MCF 10A (cell line): Measurements from ENCODE around the gene LSM4. TPM values are rescaled to one million over a fixed set of nuclear protein-coding genes. Genes with fewer than 3 reads are reported as not detected.
A peak's percentile ranks its signal among the peaks of the same experiment; 100 is the strongest.

Experiments used
- BruUV-seq: library from RNA; stranded (reverse); fragments of 400-500 nt; replicated peaks from 2 replicates; lab custom pipeline; 2021; lab: Mats Ljungman, UMichigan
- CTCF ChIA-PET: fragments of 300-600 bp; sonication (Branson Sonifier 250); formaldehyde crosslinking; extraction: SDS; loops from one replicate; lab custom pipeline; 2021; ENCODE audit warnings: antibody characterized with exemption, inconsistent platforms; lab: Yijun Ruan, JAX
- POLR2A ChIA-PET: fragments of 300-600, 350-650 bp; sonication (Branson Sonifier 250); formaldehyde crosslinking; extraction: SDS; loops from one replicate; lab custom pipeline; 2020; ENCODE audit warnings: antibody characterized with exemption, inconsistent platforms; lab: Yijun Ruan, JAX
- DNase-seq: peaks from one replicate; pipeline ENCODE4 v3.0.0-alpha.2; 2018; ENCODE audit not compliant: unreplicated experiment
- H3K27ac Mint-ChIP-seq: one replicate; pipeline ENCODE4 v1.8.0; 2022; ENCODE audit warnings: mild to moderate bottlenecking, low read depth, mixed read lengths; ENCODE audit not compliant: unreplicated experiment
- H3K27me3 Mint-ChIP-seq: one replicate; pipeline ENCODE4 v1.8.0; 2022; ENCODE audit warnings: mixed read lengths; ENCODE audit not compliant: insufficient read depth, unreplicated experiment
- H3K36me3 Mint-ChIP-seq: one replicate; pipeline ENCODE4 v1.8.0; 2022; ENCODE audit warnings: mild to moderate bottlenecking, moderate library complexity, mixed read lengths; ENCODE audit not compliant: insufficient read depth, unreplicated experiment
- H3K4me1 Mint-ChIP-seq: one replicate; pipeline ENCODE4 v1.8.0; 2022; ENCODE audit warnings: mixed read lengths; ENCODE audit not compliant: insufficient read depth, unreplicated experiment
- H3K4me3 Mint-ChIP-seq: one replicate; pipeline ENCODE4 v1.8.0; 2022; ENCODE audit warnings: mild to moderate bottlenecking, moderate library complexity, mixed read lengths; ENCODE audit not compliant: unreplicated experiment
- H3K9me3 Mint-ChIP-seq: one replicate; pipeline ENCODE4 v1.8.0; 2022; ENCODE audit warnings: mixed read lengths; ENCODE audit not compliant: unreplicated experiment
- intact Hi-C: fragments of 100-400 bp; cut with micrococcal nuclease; formaldehyde crosslinking; loops from 2 replicates; pipeline ENCODE4 v1.14.1; 2022
- total RNA-seq: library from RNA; stranded (reverse); gene quantifications from 2 replicates; pipeline ENCODE4 v1.2.3, GENCODE V29; 2022
- TF ChIP-seq, protein P1 (sequence below): fragments of 200-600 bp; IDR thresholded peaks from one replicate; pipeline ENCODE4 v1.8.0; 2022; ENCODE audit warnings: antibody characterized with exemption, mild to moderate bottlenecking; ENCODE audit not compliant: unreplicated experiment

Gene LSM4
- total RNA-seq, 1 experiment from 2014 or later = 193 TPM

GRCh38 chr19:18332917-18333530 lies 10.1 kb upstream of the LSM4 start:
- no peak overlapping the region for H3K4me3 Mint-ChIP-seq
- TF ChIP-seq, protein P1, sequence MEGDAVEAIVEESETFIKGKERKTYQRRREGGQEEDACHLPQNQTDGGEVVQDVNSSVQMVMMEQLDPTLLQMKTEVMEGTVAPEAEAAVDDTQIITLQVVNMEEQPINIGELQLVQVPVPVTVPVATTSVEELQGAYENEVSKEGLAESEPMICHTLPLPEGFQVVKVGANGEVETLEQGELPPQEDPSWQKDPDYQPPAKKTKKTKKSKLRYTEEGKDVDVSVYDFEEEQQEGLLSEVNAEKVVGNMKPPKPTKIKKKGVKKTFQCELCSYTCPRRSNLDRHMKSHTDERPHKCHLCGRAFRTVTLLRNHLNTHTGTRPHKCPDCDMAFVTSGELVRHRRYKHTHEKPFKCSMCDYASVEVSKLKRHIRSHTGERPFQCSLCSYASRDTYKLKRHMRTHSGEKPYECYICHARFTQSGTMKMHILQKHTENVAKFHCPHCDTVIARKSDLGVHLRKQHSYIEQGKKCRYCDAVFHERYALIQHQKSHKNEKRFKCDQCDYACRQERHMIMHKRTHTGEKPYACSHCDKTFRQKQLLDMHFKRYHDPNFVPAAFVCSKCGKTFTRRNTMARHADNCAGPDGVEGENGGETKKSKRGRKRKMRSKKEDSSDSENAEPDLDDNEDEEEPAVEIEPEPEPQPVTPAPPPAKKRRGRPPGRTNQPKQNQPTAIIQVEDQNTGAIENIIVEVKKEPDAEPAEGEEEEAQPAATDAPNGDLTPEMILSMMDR = no peak
- intact Hi-C loops = no loop called here
- ChIA-PET POLR2A (interaction anchor here (0.6 to 1.3 kb wide), 4 partner anchors 10 to 52 kb away, joined by 3 to 5 read pairs (median 3); partner anchors contain the start of genes JUND and LSM4), CTCF (interaction anchor here (0.7 to 1.1 kb wide), 4 partner anchors 10 to 141 kb away, joined by 3 to 4 read pairs (median 3); partner anchors contain the start of gene LSM4)
- H3K27ac Mint-ChIP-seq = no peak overlapping the region
- H3K4me1 Mint-ChIP-seq = peaks cover 6% of the 10 kb centered on the region
- peaks cover 5% of the 10 kb centered on the region for H3K36me3 Mint-ChIP-seq
- no peak for DNase-seq
- no TSS peak for BruUV-seq
- H3K27me3 Mint-ChIP-seq = no peaks in the 10 kb centered on the region
- no peaks in the 10 kb centered on the region for H3K9me3 Mint-ChIP-seq

GRCh38 chr19:18330868-18331267 lies 8.0 kb upstream of the LSM4 start:
- Mint-ChIP-seq H3K9me3 (no peaks in the 10 kb centered on the region), H3K27ac (no peak overlapping the region), H3K4me3 (no peak overlapping the region), H3K4me1 (peaks cover 6% of the 10 kb centered on the region), H3K27me3 (no peaks in the 10 kb centered on the region), H3K36me3 (peaks cover 5% of the 10 kb centered on the region)
- intact Hi-C loops = no loop called here
- no peak for DNase-seq
- ChIA-PET CTCF (interaction anchor here (0.6 to 7.7 kb wide), 4 partner anchors 52 to 78 kb away, joined by 3 to 257 read pairs (median 8); partner anchors contain the start of gene JUND), POLR2A (interaction anchor here (0.6 to 7.6 kb wide), 2 partner anchors 39 to 53 kb away, joined by 5 to 178 read pairs; partner anchors contain the start of genes IQCN and JUND)
- TF ChIP-seq, protein P1 = no peak
- no TSS peak for BruUV-seq

- H3K27ac Mint-ChIP-seq = no peak overlapping the region
- H3K27me3 Mint-ChIP-seq = no peaks in the 10 kb centered on the region
- TF ChIP-seq, protein P1 = no peak
- ChIA-PET CTCF (interaction anchor here (0.5 to 7.7 kb wide), 50 partner anchors 7 to 1507 kb away, joined by 3 to 257 read pairs (median 4); partner anchors contain the start of genes JUND, LRRC25 and SSBP4), POLR2A (interaction anchor here (0.6 to 7.6 kb wide), 14 partner anchors 10 to 191 kb away, joined by 3 to 178 read pairs (median 4); partner anchors contain the start of genes IQCN, JUND, MPV17L2 and PGPEP1)
- no TSS peak for BruUV-seq
- no peaks in the 10 kb centered on the region for H3K9me3 Mint-ChIP-seq
- intact Hi-C loops = loop anchor here (10.0 kb wide), 1 partner anchor 214 kb away; no protein-coding TSS in a partner anchor
- H3K4me1 Mint-ChIP-seq = peaks cover 8% of the 10 kb centered on the region
- DNase-seq = no peak
- peak overlapping the region; percentile 67 for H3K4me3 Mint-ChIP-seq
- peaks cover 5% of the 10 kb centered on the region for H3K36me3 Mint-ChIP-seq
Observed at GRCh38 chr19:18329035-18329376, 6.1 kb upstream of the LSM4 start.
